Stimulated activated CD8-positive, alpha-beta memory T cell treated with anti-CD3 and anti-CD28 coated beads, Interleukin-15, amount 100 ng/mL, for 48 hours (primary cell): Measurements from ENCODE around the gene MYO18B.
"Not testable (repeated sequence)": the region's sequence is repeated elsewhere in the genome, so short reads cannot be mapped to it uniquely, and the experiment has no call there.

Experiments
- DNase-seq, 2 donors: peaks; one replicate each; pipeline ENCODE4 v3.0.0-alpha.2; 2020; ENCODE audit warnings: low read depth in 2 of 2

The MYO18B gene

GRCh38 chr22:25942115-25942855 is 200.3 kb downstream of the MYO18B start:
- DNase-seq: no peak

- no peak for DNase-seq
Measured at GRCh38 chr22:25942856-25943411, 200.9 kb downstream of the MYO18B start.

GRCh38 chr22:25950111-25950510 is 208.1 kb downstream of the MYO18B start:
- no peak for DNase-seq

GRCh38 chr22:25953276-25953675 is 211.3 kb downstream of the MYO18B start:
- no peak for DNase-seq

- DNase-seq: no peak
Measured at GRCh38 chr22:25953919-25954318, 211.9 kb downstream of the MYO18B start.

- no peak for DNase-seq
Measured at GRCh38 chr22:25955323-25955722, 213.3 kb downstream of the MYO18B start.

GRCh38 chr22:25956801-25957200 is 214.8 kb downstream of the MYO18B start:
- no peak for DNase-seq

GRCh38 chr22:25959818-25960774 is 218.1 kb downstream of the MYO18B start:
- no peak for DNase-seq

GRCh38 chr22:25961699-25962098 is 219.7 kb downstream of the MYO18B start:
- DNase-seq: no peak

GRCh38 chr22:25962711-25963110 is 220.7 kb downstream of the MYO18B start:
- no peak for DNase-seq

GRCh38 chr22:25964961-25965730 is 223.2 kb downstream of the MYO18B start:
- no peak for DNase-seq

- DNase-seq: no peak
Measured at GRCh38 chr22:25966448-25966913, 224.5 kb downstream of the MYO18B start.

GRCh38 chr22:25969286-25969685 is 227.3 kb downstream of the MYO18B start:
- DNase-seq: no peak

- DNase-seq: no peak
Measured at GRCh38 chr22:25969901-25970300, 227.9 kb downstream of the MYO18B start.

- DNase-seq: no peak
Measured at GRCh38 chr22:25970374-25970911, 228.5 kb downstream of the MYO18B start.

GRCh38 chr22:25970999-25971811 is 229.2 kb downstream of the MYO18B start:
- no peak for DNase-seq

GRCh38 chr22:25972397-25972796 is 230.4 kb downstream of the MYO18B start:
- no peak for DNase-seq

GRCh38 chr22:25976356-25976755 is 234.4 kb downstream of the MYO18B start:
- DNase-seq: no peak

GRCh38 chr22:25979968-25980367 is 238.0 kb downstream of the MYO18B start:
- DNase-seq: no peak

GRCh38 chr22:25984911-25985310 is 242.9 kb downstream of the MYO18B start:
- DNase-seq: not testable (repeated sequence)
